ENCODE measurements around the gene GRIP1. TPM values are rescaled to one million over a fixed set of nuclear protein-coding genes. Genes with fewer than 3 reads are reported as not detected.

Gene GRIP1
- total and polyA plus RNA-seq, 12 donors, result 0.12 to 7.3 (median 1.9) TPM

DNA sequence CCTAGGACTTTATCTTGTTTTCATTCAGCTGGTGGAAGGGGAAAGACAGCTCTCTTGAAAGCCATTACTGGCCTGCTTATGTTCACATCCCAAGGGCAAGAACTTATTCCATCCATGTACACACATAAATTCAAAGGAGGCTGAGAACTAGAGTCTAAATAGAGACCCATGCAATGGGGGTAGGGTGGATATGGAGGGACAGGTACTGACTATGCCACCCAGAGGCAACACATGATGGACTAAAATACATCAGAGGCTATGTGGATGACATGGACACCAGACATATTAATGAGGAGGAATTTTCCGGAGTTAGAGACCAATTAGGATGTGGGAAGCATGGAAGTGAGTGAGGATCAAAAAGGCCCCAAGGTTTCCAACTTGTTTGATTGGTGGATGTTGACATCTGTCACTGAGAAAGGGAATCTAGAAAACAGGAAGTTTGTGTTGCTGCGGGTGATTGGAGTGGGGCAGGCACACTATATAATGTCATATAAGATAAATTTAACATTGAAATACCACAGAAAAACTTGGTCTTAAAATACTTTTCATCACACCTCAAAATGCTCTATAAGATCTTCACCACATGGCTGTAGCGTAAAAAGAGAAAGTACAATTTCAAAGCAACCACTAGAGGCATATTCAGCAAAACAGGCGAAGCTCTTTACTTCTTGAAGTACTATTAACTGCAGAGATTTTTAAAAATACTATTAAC lies 130.4 kb downstream of the GRIP1 start:
- intact Hi-C loops (cut with DNase I), result no loop called here
- no peak overlapping the region for H3K4me3 ChIP-seq
- H3K4me1 ChIP-seq, result no peaks in the 10 kb centered on the region
- no peaks in the 10 kb centered on the region for H3K9me3 ChIP-seq
- no peaks in the 10 kb centered on the region for H3K27me3 ChIP-seq
- ATAC-seq (no peak), DNase-seq (no peak)
- H3K27ac ChIP-seq, result no peak overlapping the region
- 68 to 81% methylated on average over 4 of the region's 4 CpGs for WGBS, 2 donors
- H3K36me3 ChIP-seq, result no peaks in the 10 kb centered on the region
- TF ChIP-seq, protein P1, sequence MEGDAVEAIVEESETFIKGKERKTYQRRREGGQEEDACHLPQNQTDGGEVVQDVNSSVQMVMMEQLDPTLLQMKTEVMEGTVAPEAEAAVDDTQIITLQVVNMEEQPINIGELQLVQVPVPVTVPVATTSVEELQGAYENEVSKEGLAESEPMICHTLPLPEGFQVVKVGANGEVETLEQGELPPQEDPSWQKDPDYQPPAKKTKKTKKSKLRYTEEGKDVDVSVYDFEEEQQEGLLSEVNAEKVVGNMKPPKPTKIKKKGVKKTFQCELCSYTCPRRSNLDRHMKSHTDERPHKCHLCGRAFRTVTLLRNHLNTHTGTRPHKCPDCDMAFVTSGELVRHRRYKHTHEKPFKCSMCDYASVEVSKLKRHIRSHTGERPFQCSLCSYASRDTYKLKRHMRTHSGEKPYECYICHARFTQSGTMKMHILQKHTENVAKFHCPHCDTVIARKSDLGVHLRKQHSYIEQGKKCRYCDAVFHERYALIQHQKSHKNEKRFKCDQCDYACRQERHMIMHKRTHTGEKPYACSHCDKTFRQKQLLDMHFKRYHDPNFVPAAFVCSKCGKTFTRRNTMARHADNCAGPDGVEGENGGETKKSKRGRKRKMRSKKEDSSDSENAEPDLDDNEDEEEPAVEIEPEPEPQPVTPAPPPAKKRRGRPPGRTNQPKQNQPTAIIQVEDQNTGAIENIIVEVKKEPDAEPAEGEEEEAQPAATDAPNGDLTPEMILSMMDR (IDR thresholded peaks at IDR 0.05), result no peak

DNA sequence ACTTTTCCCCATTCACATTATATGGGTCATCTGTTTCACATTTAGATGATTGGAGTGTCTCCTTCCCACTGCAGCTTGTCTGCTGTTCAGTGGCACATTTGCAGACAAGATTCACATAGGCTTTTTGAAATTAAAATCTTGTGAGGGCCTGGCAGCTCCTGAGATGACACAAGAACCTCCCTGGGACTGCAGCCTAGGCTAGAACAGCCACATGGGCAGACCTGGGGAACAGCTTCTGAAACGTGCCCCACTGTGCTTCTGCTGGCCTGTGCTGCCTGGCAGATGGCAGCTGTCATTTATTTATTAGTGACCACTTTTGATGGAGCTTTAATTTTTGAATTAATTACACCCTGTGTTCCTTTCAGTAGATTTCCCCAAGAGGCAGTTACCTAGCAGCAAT lies 137.4 kb downstream of the GRIP1 start:
- no peak overlapping the region for H3K27ac ChIP-seq
- WGBS, 2 donors, result 44 to 68% methylated on average over 1 of the region's 1 CpG
- no peaks in the 10 kb centered on the region for H3K27me3 ChIP-seq
- H3K4me1 ChIP-seq, result no peaks in the 10 kb centered on the region
- intact Hi-C loops (cut with DNase I), result no loop called here
- no peak for DNase-seq
- no peaks in the 10 kb centered on the region for H3K36me3 ChIP-seq
- no peaks in the 10 kb centered on the region for H3K9me3 ChIP-seq
- no peak overlapping the region for H3K4me3 ChIP-seq
- no peak for ATAC-seq
- TF ChIP-seq, protein P1 (IDR thresholded peaks at IDR 0.05), result no peak

DNA sequence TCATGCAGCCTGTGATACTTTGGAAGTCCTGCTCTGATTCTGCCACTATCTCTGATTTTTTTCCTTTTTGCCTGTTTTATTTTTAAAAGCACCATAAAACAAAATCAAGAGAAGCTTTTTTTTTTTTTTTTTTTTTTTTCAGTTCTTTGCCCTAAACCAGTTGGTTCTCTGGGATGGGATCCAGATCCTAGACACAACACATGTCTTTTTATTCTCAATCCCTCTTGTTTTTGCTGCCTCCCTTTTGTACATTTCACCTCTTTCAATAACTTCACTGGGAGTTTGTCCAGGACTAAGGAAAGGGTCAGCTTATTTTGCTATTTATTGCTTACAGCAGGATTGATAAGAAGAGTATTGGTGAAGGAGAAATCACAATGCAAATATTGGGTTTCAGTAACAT lies 139.4 kb downstream of the GRIP1 start:
- ATAC-seq, result no peak
- DNase-seq, result no peak
- intact Hi-C loops (cut with DNase I), result no loop called here
- Histone ChIP-seq H3K27me3 (no peaks in the 10 kb centered on the region), H3K9me3 (no peaks in the 10 kb centered on the region), H3K4me1 (no peaks in the 10 kb centered on the region), H3K27ac (no peak overlapping the region), H3K4me3 (no peak overlapping the region), H3K36me3 (no peaks in the 10 kb centered on the region)
- TF ChIP-seq, protein P1 (IDR thresholded peaks at IDR 0.05), result no peak

DNA sequence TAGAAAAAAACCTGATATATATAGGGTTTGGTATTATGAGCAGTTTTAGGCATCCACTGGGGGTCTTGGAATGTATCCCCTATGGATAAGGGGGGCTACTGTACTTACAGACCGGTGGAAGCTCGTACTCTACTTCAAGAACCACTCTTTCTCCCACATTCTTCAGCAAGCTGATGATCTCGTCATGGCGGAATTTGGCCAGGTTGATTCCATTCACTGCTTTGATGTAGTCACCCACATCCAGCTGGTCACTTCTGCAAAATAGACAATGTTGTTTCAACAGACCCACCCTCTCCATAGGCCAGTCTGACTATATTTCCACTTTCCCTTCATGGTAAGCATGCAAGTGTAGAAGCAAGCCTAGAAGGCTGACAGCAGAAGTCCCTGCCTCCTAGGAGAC lies 139.9 kb downstream of the GRIP1 start:
- no peak for ATAC-seq
- DNase-seq, result no peak
- Histone ChIP-seq H3K27ac (no peak overlapping the region), H3K4me3 (no peak overlapping the region), H3K36me3 (no peaks in the 10 kb centered on the region), H3K27me3 (no peaks in the 10 kb centered on the region), H3K9me3 (no peaks in the 10 kb centered on the region), H3K4me1 (no peaks in the 10 kb centered on the region)
- TF ChIP-seq, protein P1 (IDR thresholded peaks at IDR 0.05), result no peak
- WGBS, 2 donors, result 81 to 86% methylated on average over 4 of the region's 4 CpGs
- intact Hi-C loops (cut with DNase I), result no loop called here
